Mucosa of descending colon (tissue), 3 donors: ENCODE data around the gene STXBP1. TPM values are rescaled to one million over a fixed set of nuclear protein-coding genes. Genes with fewer than 3 reads are reported as not detected.

Experiments
- ATAC-seq: fragments of 200-7000 bp; cut with Tn5 transposase; one replicate; pipeline ENCODE4 v1.9.1; 2020; ENCODE audit warnings: mild to moderate bottlenecking, moderate library complexity
- DNase-seq, 3 donors: peaks; one replicate each; pipeline ENCODE4 v3.0.0-alpha.2; 2020
- H3K36me3 ChIP-seq: fragments of 200-600 bp; one replicate; pipeline ENCODE4 v1.8.0; 2021; ENCODE audit warnings: low read depth, mild to moderate bottlenecking
- H3K4me1 ChIP-seq: fragments of 200-600 bp; one replicate; pipeline ENCODE4 v1.8.0; 2021; ENCODE audit warnings: low read depth, mild to moderate bottlenecking
- H3K4me3 ChIP-seq: fragments of 200-600 bp; one replicate; pipeline ENCODE4 v1.8.0; 2021; ENCODE audit warnings: mild to moderate bottlenecking
- H3K9me3 ChIP-seq: fragments of 200-600 bp; one replicate; pipeline ENCODE4 v1.8.0; 2021; ENCODE audit warnings: mild to moderate bottlenecking
- CTCF ChIP-seq: fragments of 200-600 bp; IDR thresholded peaks from one replicate; pipeline ENCODE4 v1.8.0; 2022; ENCODE audit warnings: antibody characterized with exemption, mild to moderate bottlenecking
- intact Hi-C, 2 donors: fragments of 100-400 bp; cut with DNase I in 1 of 2; cut with micrococcal nuclease in 1 of 2; formaldehyde crosslinking; loops; one replicate each; pipeline versions ENCODE4 v1.11.0 to v1.11.1; 2022; cut with DNase I, micrococcal nuclease
- total RNA-seq, 3 donors: library from RNA; stranded (reverse); fragmentation: NEBNext Ultra II Directional in 2 of 3; extraction: Animal tissue kit (Norgen Biotek cat#: 25700) in 2 of 3; gene quantifications; one replicate each; pipeline versions ENCODE4 v1.2.1 to v1.2.4, GENCODE V29; 2021 to 2023
- donor health status: DM: no; HTN: no; CAD: no; lungs with moderate emphysema.
- donor health status: DM: no; HTN: no; CAD: no.
- donor health status: DM: no; HTN: yes; CAD: no.

The STXBP1 gene
- total RNA-seq, 3 donors from 2014 or later: 11.8 to 37.1 (median 17.1) TPM

- no peak for ATAC-seq
- H3K36me3 ChIP-seq: no peaks in the 10 kb centered on the region
- no peak for DNase-seq
Measured at GRCh38 chr9:127686461-127687393, 74.7 kb downstream of the STXBP1 start.

GRCh38 chr9:127689329-127690000, 77.4 kb downstream of the STXBP1 start:
- no peaks in the 10 kb centered on the region for H3K9me3 ChIP-seq
- ATAC-seq (no peak), DNase-seq (no peak)
- no peaks in the 10 kb centered on the region for H3K4me1 ChIP-seq
- no peaks in the 10 kb centered on the region for H3K36me3 ChIP-seq
- no peak for TF ChIP-seq CTCF
- intact Hi-C loops: no loop called here
- H3K4me3 ChIP-seq: no peak overlapping the region

More at GRCh38 chr9:127686461-127687393, 74.7 kb downstream of the STXBP1 start:
- no peak for TF ChIP-seq CTCF
- intact Hi-C loops: no loop called here
- no peak overlapping the region for H3K4me3 ChIP-seq
- no peaks in the 10 kb centered on the region for H3K4me1 ChIP-seq
- no peaks in the 10 kb centered on the region for H3K9me3 ChIP-seq

GRCh38 chr9:127690735-127691134, 78.7 kb downstream of the STXBP1 start:
- no peak for DNase-seq
- TF ChIP-seq CTCF: no peak
- no peak for ATAC-seq
- H3K4me1 ChIP-seq: no peaks in the 10 kb centered on the region
- H3K4me3 ChIP-seq: no peak overlapping the region
- no peaks in the 10 kb centered on the region for H3K36me3 ChIP-seq
- intact Hi-C loops: no loop called here
- no peaks in the 10 kb centered on the region for H3K9me3 ChIP-seq

GRCh38 chr9:127692071-127692470, 80.0 kb downstream of the STXBP1 start:
- ATAC-seq: no peak
- Histone ChIP-seq H3K4me1 (no peaks in the 10 kb centered on the region), H3K36me3 (no peaks in the 10 kb centered on the region), H3K9me3 (no peaks in the 10 kb centered on the region), H3K4me3 (no peak overlapping the region)
- intact Hi-C loops: no loop called here
- no peak for TF ChIP-seq CTCF
- DNase-seq: no peak

- ATAC-seq (no peak), DNase-seq (no peak)
- H3K4me1 ChIP-seq: no peaks in the 10 kb centered on the region
- no peaks in the 10 kb centered on the region for H3K9me3 ChIP-seq
- H3K36me3 ChIP-seq: no peaks in the 10 kb centered on the region
- intact Hi-C loops: no loop called here
- H3K4me3 ChIP-seq: no peak overlapping the region
- TF ChIP-seq CTCF: no peak
Measured at GRCh38 chr9:127693143-127693542, 81.1 kb downstream of the STXBP1 start.
